NCI-H2107 treated with DMSO at 0.1 percent for 48 hours (cell line): ENCODE data around the gene HCAR3.
"Not testable (repeated sequence)": the region's sequence is repeated elsewhere in the genome, so short reads cannot be mapped to it uniquely, and the experiment has no call there.

Source experiments
- DNase-seq: peaks from one replicate; lab custom pipeline; 2025; ENCODE audit not compliant: unreplicated experiment; lab: John Stamatoyannopoulos, UW

The HCAR3 gene

DNA sequence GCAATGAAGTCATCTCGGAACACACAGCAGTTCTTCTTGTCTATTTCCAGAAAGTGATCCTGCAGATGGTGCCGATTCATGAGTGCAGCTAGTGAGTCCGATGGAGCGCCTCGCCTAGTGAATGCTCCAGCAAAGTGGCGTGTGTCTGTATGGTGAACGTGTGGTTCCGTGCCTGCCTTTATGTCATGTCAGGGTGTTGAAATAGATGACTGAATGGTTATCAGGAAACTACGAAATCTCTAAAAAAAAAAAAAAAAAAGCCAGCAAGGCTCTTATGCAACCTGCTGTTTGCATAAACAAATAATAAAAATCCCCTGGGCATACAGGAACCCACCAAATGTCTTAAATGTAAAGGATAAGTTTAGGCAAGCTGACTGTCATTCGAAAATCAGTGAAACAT lies at the start of gene HCAR3:
TSS of gene HCAR3 (minus strand) at position 154 of the 400 bp plus-strand sequence. CDS start at position 80, 74 bp downstream.
- DNase-seq: not testable (repeated sequence)

DNA sequence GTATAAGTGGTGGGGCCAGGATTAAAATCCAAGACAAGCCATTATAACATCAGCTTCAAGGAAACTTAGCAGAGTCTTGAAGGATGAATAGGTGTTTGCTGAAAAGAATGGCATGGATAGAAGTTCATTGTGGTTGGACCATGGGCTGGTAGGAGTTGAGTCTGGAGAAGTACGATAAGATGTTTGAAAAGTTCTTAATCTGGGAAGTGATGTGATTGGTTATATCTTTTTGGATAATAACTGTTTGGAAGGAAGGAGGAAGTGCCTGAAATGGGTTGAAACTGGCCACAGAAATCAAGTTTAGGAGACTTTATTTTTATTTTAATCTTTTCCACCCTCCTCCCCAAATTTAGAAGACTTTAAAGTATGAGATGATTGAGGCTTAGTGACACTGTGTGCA lies 41.0 kb upstream of the HCAR3 start:
- no peak for DNase-seq

DNA sequence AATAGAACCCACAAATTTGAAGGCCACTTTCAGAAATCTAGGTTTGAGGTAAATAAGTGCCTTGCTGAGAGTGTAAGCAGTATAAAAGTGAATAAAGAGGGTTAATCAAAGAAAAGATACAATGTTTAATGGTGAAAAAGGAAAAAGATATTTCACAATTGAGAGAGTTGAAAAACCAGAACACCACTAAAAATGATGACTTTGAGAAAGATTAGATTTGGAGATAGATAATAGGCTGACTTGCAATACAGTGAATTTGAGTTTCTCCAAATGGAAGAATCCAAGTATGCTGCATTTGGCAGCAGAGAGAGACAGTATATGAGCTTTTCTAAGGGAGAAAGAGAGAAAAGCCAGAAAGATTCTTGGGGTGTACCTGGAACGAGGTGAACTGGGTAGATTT lies 38.2 kb upstream of the HCAR3 start:
- no peak for DNase-seq

DNA sequence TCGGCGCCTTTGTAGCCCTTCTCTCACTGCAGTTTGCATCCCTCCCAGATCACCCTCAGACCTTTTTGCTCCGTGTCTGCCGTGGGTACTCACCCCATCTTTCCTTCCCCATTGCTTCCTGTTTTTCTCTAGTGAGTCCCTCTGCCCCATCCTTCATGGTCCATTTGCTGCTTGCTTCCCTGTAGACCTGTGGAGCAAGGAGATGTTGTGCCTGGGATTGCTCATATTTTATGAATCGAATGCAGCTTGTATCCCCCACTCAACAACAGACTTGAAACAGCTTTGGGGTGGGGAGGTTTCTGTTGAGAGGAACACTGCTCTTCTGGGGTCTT lies 36.7 kb upstream of the HCAR3 start:
- no peak for DNase-seq

DNA sequence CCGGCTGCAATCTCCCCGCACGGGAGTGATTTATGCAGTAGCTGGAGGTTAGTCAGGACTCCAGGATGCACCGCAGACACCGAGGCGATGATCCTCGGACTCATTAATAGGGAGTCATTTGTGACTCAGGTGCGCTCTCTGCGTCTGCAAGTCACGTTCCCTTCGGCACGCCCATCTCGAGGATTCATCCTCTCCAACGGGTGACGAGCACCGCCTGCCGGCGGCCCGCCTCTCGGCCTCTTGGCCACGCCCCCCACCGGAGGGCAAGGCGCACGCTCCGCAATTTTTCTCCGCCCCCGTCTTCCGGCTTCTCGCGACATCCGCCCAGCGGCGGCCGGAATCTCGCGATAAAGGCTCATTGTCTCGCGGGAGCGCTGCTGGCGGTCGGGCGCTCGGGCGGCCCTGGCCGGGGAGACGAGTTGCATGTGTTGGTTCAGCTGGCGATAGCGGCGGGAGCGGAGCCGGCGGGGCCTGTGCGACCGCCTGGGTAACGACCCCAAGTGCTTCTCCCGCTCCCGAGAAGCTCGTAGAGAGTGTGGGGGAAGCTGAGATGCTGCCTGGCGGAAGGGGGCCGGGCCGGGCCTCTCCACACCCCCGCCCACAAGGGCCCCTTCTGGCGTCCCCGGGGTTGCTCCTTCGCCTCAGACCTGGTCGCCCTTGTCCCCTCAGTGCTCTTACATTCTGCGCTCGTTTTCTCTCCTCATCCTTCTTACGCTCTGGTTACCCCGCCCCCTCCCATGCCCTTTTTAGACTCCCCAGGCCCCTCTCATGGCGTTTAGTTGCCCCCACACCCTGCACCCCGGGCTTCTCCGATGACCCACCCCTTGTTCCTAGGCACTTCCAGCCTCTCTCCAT lies 36.1 kb upstream of the HCAR3 start, which contains the start of gene DENR:
TSS of gene DENR (plus strand) at position 361 of the 855 bp plus-strand sequence. CDS start 878 bp downstream, outside the sequence.
- DNase-seq: peak; percentile 95

DNA sequence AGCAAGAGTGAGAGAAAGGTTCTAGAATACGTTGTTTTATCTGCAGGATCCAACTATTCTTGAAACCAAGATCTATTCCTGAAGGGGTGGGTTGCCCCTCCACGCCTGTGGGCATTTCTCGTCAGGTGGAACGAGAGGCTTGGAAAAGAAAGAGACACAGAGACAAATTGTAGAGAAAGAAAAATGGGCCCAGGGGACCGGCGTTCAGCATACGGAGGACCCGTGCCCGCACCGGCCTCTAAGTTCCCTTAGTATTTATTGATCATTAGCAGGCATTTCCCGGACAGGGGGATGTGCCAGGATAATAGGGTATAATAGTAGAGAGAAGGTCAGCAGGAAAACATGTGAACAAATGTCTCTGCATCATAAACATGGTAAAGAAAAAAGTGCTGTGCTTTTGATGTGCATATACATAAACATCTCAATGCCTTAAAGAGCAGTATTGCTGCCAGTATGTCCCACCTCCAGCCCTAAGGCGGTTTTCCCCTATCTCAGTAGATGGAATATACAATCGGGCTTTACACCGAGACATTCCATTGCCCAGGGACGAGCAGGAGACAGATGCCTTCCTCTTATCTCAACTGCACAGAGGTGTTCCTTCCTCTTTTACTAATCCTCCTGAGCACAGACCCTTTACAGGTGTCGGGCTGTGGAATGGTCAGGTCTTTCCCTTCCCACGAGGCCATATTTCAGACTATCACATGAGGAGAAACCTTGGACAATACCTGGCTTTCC lies 34.3 kb upstream of the HCAR3 start:
- not testable (repeated sequence) for DNase-seq

DNA sequence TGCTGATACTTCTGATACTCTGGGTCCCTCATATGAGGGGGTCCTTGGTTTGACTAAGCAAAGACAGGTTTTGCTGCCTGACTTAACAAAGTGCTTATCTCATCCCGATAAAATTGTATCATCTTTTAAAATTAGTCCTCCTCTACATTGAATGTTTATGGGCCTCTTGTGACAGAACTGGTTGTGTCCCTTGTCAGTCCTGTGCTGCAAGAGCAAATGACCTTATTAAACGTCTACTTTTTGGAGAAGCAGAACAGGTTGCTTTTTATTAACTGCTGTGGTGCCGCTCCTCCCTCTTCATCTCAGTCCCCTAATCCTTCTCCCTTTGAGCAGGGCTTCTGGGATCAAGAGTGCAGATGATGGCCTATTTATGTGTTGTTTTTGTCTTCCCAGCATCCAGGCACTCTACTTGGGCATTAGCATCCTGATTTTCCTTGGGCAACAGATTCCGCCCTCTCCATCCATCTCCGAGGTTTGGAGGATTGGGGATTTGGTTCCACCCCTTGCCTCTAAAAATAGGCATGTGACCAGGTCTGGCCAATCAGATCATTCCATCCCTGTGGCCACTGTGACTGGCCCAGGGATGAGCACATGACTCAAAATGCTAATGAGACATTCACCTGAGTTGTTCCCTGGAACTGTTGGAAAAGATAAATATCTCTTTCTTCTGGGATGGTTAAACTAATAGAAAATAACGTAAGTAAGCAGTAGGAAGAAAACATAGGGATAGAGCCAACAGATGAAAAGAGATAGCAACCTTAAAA lies 33.1 kb upstream of the HCAR3 start:
- DNase-seq: no peak

DNA sequence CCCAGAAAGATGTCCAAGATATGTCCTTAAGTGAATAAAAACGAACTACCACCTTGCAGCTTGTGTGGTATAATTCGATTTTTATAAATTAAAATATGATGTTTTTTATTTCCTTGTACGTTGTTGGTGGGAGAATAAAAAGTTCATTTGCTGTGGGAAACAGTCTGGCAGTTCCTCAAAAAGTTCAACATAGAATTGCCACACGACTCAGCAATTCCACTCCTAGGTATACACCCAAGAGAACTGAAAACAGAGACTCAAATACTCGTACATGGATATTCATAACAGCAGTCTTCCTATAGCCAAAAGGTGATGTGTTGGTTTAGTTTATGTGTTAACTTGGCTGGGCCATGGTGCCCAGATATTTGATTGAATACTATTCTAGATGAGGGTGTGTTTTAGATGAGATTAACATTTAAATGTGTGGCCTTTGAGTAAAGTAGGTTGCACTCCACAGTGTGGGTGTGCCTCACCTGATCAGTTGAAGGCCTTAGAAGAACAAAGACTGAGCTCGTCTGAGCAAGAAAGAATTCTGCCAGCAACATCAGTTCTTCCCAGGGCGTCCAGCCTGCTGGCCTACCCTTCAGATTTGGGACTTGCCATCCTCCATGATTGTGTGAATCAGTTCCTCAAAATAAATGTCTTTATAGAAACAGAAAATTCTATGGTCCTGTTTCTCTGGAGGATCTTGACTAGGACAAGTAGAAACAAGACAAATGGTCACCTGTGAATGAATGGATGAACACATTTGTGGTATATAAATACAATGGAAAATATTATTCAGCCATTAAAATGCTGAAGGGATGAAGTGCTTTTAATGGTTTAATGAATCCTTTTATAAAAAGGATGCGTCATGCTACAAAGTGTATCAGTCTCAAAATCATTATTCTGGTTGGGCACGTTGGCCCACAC lies 30.9 kb upstream of the HCAR3 start:
- no peak for DNase-seq

DNA sequence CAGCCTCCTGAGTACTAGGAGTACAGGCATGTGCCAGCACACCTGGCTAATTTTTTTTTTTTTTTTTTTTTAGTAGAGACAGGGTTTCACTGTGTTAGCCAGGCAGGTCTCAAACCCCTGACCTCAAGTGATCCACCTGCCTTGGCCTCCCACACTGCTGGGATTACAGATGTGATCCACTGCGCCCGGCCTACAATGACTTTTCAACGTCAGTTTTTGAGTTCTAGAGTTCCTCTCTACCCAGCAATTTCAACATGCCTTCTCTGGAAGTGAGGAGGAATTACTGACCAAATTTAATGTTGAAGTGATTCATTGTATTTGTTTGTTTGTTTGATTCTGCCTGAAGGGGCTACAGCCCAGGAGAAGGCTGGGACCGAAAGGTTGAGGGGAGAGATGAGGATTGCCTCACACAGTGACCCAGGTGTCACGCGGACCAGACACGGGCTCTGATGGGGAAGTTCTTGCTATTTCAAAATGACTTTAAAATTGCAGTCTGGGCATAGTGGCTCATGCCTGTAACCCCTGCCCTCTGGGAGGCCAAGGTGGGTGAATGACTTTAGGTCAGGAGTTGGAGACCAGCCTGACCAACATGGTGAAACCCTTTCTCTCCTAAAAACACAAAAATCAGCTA lies 27.4 kb upstream of the HCAR3 start:
- DNase-seq: no peak

DNA sequence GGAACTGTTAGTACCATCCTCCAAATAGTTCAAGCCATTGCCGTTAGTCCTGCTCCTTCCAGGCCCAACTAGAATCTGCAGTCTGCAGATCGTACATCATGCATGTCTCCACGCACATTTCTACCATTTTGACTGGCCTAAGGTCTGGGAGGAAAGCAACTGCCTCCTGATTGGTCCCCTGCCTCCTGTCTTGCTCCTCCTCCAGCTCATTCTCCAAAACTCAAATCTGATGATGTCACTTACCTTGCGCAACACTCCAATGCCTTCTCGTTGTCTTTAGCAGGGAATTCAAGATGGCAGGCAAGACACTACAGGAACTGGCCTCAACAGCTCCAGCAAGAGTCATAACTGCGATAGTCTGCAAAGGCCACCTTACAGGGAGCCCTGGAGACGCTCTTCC lies 23.7 kb upstream of the HCAR3 start:
- DNase-seq: no peak

DNA sequence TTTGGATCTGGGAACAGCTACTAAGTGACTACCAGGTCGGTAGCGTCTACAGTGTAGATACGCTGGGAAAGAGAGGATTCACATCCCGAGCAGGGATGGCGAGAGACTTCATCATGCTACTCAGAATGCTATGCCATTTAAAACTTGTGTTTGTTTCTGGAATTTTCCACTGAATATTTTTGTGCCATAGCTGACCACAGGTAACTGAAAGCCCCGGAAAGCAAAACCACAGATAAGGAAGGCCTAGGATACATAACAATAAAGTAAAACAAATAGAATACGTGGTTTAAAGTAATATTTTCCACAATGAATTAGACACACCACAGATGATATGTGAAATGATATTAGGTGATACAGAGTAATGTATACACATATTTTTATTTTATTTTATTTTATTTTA lies 22.0 kb upstream of the HCAR3 start:
- no peak for DNase-seq

DNA sequence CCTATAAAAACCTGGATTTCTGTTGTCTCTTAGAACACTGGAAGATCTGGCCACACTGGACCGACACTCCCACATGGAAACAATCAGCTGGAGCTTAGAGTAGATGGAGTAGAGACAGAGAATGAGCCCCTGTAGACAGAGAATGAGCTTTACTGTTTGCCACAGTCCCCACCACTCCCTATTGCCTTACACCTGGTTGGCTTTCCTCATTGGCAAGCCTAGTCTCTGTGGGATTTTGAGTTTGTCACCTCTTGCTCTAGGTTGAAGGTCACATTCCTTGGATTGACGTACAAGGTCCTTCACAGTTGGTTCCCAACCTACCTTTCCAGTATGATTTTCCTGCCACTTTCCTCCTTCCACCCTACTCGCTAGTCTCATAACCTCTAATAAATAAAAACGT lies 16.0 kb upstream of the HCAR3 start:
- DNase-seq: no peak

DNA sequence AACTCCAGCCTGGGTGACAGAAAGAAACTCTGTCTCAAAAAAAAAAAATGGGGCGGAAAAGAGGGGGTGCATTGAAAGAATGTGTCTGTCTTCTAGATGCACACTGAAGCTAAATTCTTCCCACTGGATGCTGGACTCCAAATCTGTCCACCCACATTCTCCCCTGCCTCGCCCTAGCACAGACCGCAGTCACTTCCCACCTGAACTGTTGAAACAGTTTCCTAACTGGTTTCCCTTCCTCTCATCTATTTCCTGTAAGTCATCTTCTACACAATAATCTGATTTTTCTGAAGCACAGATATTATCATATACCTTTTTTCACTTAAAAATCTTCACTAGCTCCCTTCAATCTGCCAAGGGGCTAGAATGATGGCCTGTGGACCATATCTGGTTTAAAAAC lies 15.6 kb upstream of the HCAR3 start:
- DNase-seq: no peak

DNA sequence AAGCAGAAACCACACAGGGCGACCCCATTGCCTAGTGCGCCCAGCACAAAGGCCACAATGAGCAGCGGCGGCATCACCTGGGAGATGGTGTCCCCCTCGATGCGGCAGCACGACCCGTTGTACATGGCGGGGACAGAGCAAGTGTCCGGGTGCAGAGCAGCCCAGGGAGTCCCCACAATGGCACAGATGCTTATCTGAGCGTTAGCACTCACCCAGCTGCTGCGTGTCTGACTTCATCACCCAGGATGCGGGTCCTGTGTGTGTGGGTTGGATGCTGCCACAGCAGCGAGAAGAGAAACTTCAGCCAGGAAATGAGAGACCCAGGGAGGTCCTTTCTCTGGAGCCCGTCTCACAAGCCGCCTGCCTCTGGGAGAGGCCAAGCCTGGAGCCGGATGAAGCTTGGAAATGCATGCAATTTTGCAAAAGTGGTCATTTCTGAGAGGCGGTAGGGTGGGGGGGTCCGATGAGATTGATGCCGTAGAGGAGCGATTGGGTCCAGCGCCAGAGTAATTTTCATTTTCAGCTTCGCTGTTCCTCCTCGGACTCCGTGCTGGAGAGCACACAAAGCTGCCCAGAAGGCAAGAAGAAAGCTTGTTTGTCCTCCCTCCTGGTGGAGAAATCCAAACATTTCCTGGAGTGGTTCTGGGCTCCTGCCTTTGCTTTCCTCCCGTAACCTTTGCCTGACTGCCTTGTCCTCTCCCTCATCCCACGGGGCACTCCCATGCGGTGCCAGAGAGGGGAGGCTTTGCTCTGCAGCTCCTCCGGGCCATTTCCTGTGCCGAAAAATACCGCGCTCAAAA lies 13.8 kb upstream of the HCAR3 start, which contains the start of gene HCAR1:
TSS of gene HCAR1 (minus strand) at position 630 of the 800 bp plus-strand sequence. CDS start at position 125, 505 bp downstream.
- peak; percentile 13 for DNase-seq

DNA sequence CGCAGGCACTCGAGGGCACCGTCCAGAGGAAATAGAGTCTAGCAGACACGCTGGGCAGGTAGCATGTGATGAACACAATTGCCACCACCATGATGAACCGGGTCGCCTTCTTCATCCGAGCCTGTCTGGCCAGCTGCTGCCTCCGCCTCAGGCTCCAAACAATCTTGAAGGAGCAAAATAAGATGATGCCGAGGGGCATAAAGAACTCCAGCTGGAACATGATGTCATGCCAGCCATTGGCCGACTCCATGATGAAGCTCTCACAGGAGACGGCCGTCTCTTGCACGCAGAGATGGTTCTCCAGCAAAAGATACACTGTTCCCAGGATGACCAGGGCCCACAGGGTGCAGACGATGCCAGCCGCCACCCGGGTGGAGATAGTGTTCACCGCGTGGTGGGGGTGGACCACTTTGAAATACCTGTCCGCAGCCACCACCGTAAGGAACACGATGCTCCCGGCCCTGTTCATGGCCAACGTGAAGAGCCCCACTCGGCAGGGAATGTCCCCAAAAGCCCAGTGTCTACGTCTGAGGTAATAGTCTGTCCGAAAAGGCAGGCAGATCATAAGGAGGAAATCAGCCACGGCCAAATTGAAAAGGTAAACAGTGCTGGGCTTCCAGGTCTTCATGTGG lies 13.1 kb upstream of the HCAR3 start:
- no peak for DNase-seq

DNA sequence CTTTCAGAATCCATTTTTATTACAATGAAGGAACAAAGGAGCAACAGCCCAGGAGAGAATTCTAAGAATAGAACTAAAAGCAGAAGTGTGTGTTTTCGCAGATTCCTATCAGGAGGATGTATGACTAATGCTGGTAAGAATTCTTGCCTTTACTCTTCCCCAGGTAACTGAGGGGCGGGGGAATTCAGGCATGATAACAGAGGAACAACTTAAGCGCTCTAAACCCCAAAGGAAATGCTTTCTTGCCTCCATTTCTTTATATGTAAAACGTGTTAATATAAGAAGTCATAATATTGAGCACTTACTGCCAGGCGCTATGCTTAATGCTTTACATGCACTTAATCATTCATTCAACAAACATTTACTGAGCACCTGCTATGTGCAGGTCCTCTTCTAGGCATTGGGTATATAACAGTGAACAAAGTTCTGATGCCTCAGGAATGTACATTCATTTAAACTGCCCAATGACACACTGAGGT lies 9.5 kb upstream of the HCAR3 start:
- no peak for DNase-seq

DNA sequence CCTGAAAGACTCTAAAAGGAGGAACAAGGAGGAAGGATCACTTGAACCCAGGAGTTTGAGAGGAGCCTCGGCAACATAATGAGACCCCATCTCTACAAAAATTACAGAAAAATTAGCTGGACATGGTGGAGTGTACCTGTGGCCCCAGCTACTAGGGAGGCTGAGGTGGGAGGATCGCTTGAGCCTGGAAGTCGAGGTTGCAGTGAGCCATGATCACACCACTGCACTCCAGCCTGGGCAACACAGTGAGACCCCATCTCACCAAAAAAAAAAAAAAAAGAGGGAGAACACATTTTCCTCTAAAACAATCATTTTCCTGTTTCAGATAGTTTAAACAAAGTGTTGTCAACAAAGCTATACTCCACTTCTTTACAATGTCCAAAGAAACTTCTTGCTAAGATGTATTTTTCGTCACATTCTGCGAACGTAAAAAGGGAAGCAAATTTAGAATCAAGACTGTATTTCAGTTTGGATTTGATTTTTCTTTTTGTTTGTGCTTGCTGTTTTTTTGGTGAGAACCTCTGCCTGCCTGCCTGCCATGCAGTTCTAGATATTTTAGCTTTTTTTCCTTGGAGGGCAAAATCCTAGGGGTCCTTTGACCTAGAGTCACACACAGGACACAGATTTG lies 9.0 kb upstream of the HCAR3 start:
- no peak for DNase-seq

DNA sequence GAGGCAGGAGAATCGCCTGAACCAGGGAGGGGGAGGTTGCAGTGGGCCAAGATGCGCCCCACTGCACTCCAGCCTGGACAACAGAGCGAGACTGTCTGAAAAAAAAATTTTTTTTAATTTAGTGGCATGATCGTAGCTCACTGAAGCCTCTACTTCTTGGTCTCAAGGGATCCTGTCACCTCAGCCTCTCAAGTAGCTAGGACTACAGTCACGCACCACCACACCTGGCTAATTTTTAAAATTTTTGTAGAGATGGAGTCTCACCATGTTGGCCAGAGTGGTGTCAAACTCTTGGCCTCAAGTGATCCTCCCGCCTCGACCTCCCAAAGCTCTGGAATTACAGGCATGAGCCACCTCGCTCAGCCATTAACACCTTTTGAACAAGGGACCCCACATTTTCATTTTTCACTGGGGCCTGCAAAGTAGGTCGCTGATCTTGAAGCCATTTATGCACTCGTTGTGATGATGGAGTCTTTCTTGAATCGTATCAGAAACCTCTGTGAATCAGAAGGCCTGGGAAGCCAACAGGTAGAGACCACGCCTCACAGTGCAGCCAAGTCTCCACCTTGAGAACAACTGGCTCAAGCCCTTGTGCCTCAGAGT lies 8.1 kb upstream of the HCAR3 start:
- DNase-seq: no peak
